IMR-90 (cell line): ENCODE results near the gene LPIN1. TPM values are rescaled to one million over a fixed set of nuclear protein-coding genes. Genes with fewer than 3 reads are reported as not detected.

ENCODE experiments used
- ATAC-seq: fragments of 200-7000 bp; cut with Tn5 transposase; 2 replicates; pipeline ENCODE4 v1.9.1; 2020; ENCODE audit warnings: low read depth, mild to moderate bottlenecking, moderate library complexity
- BruUV-seq: library from RNA; stranded (reverse); fragments of 400-500 nt; replicated peaks from 2 replicates; lab custom pipeline; 2021; lab: Mats Ljungman, UMichigan
- CTCF ChIA-PET: fragments of 300-600 bp; formaldehyde crosslinking; extraction: SDS; loops from one replicate; lab custom pipeline; 2021; ENCODE audit warnings: antibody characterized with exemption; lab: Yijun Ruan, JAX
- POLR2A ChIA-PET: fragments of 300-600 bp; sonication (Branson Sonifier 250); formaldehyde crosslinking; loops from one replicate; lab custom pipeline; 2022; ENCODE audit warnings: antibody characterized with exemption; ENCODE audit not compliant: unreplicated experiment; lab: Charles Lee
- DNase-seq: peaks from one replicate; pipeline ENCODE4 v3.0.0; 2013
- H2AFZ ChIP-seq: replicated peaks from 2 replicates; pipeline ENCODE3; 2013; ENCODE audit warnings: low read length, mild to moderate bottlenecking; ENCODE audit not compliant: poor library complexity
- H2AK5ac ChIP-seq: 2 replicates; pipeline ENCODE4 v1.6.1; 2013; ENCODE audit warnings: low read depth, low read length, inconsistent platforms
- H2AK9ac ChIP-seq: replicated peaks from 2 replicates; pipeline ENCODE3; 2013; ENCODE audit warnings: mild to moderate bottlenecking, low read depth, low read length, moderate library complexity; ENCODE audit not compliant: poor library complexity
- H2BK120ac ChIP-seq: 2 replicates; pipeline ENCODE4 v1.6.1; 2013; ENCODE audit warnings: low read depth, low read length, inconsistent platforms
- H2BK15ac ChIP-seq: 3 replicates; pipeline ENCODE4 v1.6.1; 2013; ENCODE audit warnings: low read depth, low read length, inconsistent platforms
- H2BK20ac ChIP-seq: 2 replicates; pipeline ENCODE4 v1.6.1; 2013; ENCODE audit warnings: low read depth, mild to moderate bottlenecking, inconsistent platforms, low read length, moderate library complexity
- H2BK5ac ChIP-seq: 2 replicates; pipeline ENCODE4 v1.6.1; 2013; ENCODE audit warnings: mild to moderate bottlenecking, low read depth, low read length, inconsistent platforms; ENCODE audit not compliant: poor library complexity, severe bottlenecking
- H3K14ac ChIP-seq: replicated peaks from 2 replicates; pipeline ENCODE4 v1.6.1; 2013; ENCODE audit warnings: low read depth, low read length, inconsistent platforms
- H3K18ac ChIP-seq: 2 replicates; pipeline ENCODE4 v1.6.1; 2013; ENCODE audit warnings: low read depth, low read length, control low read depth
- H3K23ac ChIP-seq: 2 replicates; pipeline ENCODE4 v1.6.1; 2013; ENCODE audit warnings: low read depth, low read length, inconsistent platforms
- H3K27ac ChIP-seq: 2 replicates; pipeline ENCODE4 v1.5.1; 2013; ENCODE audit warnings: mild to moderate bottlenecking, control low read depth, low read length; ENCODE audit not compliant: insufficient read depth
- H3K27me3 ChIP-seq: 2 replicates; pipeline ENCODE4 v1.6.1; 2013; ENCODE audit warnings: low read length; ENCODE audit not compliant: control insufficient read depth, insufficient read depth
- H3K36me3 ChIP-seq: 2 replicates; pipeline ENCODE4 v1.6.1; 2013; ENCODE audit warnings: low read length, mixed read lengths; ENCODE audit not compliant: control insufficient read depth, insufficient read depth
- H3K4ac ChIP-seq: 2 replicates; pipeline ENCODE4 v1.6.1; 2013; ENCODE audit warnings: low read depth, low read length, inconsistent platforms
- H3K4me1 ChIP-seq: 2 replicates; pipeline ENCODE4 v1.6.1; 2013; ENCODE audit warnings: low read length, mixed read lengths; ENCODE audit not compliant: control insufficient read depth, insufficient read depth
- H3K4me2 ChIP-seq: 2 replicates; pipeline ENCODE4 v1.6.1; 2013; ENCODE audit warnings: low read depth, mild to moderate bottlenecking, control low read depth, low read length, moderate library complexity
- H3K4me3 ChIP-seq: 2 replicates; pipeline ENCODE4 v1.5.1; 2013; ENCODE audit warnings: low read depth, mild to moderate bottlenecking, control low read depth, low read length, moderate library complexity; ENCODE audit not compliant: insufficient read depth
- H3K56ac ChIP-seq: 2 replicates; pipeline ENCODE4 v1.6.1; 2013; ENCODE audit warnings: low read length, inconsistent platforms; ENCODE audit not compliant: insufficient read depth; ENCODE audit errors: extremely low read depth
- H3K79me1 ChIP-seq, 2 experiments: 2 replicates each; pipeline ENCODE4 v1.6.1; 2013; ENCODE audit warnings: low read length in 2 of 2, inconsistent platforms in 1 of 2, low read depth in 1 of 2
- H3K9ac ChIP-seq: 2 replicates; pipeline ENCODE4 v1.6.1; 2013; ENCODE audit warnings: low read depth, low read length, control low read depth
- H3K9me1 ChIP-seq: 2 replicates; pipeline ENCODE4 v1.6.1; 2013; ENCODE audit warnings: low read length, inconsistent platforms; ENCODE audit not compliant: insufficient read depth
- H3K9me3 ChIP-seq: 2 replicates; pipeline ENCODE4 v1.6.1; 2013; ENCODE audit warnings: low read length; ENCODE audit not compliant: control insufficient read depth, insufficient read depth
- H4K20me1 ChIP-seq: 2 replicates; pipeline ENCODE4 v1.6.1; 2013; ENCODE audit warnings: low read length, inconsistent platforms; ENCODE audit not compliant: insufficient read depth
- H4K5ac ChIP-seq: 2 replicates; pipeline ENCODE4 v1.6.1; 2013; ENCODE audit warnings: mild to moderate bottlenecking, low read depth, low read length, control low read depth
- H4K8ac ChIP-seq, 2 experiments: 2 replicates each; pipeline ENCODE4 v1.6.1; 2013; ENCODE audit warnings: low read depth in 2 of 2, low read length in 2 of 2, control low read depth in 1 of 2, inconsistent platforms in 1 of 2
- H4K91ac ChIP-seq: 2 replicates; pipeline ENCODE4 v1.6.1; 2013; ENCODE audit warnings: low read depth, low read length, inconsistent platforms; ENCODE audit not compliant: insufficient read depth
- BHLHE40 ChIP-seq: fragments of 150-350 bp; IDR thresholded peaks from 2 replicates; pipeline ENCODE4 v1.6.1; 2016; ENCODE audit warnings: mild to moderate bottlenecking, low read depth, low read length
- MAFK ChIP-seq: IDR thresholded peaks from 2 replicates; pipeline ENCODE4 v1.6.1; 2012; ENCODE audit warnings: low read depth, low read length, improper control_type of control experiment
- POLR2A ChIP-seq: IDR thresholded peaks from 2 replicates; pipeline ENCODE4 v1.6.1; 2012; ENCODE audit warnings: mild to moderate bottlenecking, low read depth, low read length
- RAD21 ChIP-seq: IDR thresholded peaks from 2 replicates; pipeline ENCODE4 v1.6.1; 2012; ENCODE audit warnings: low read length, improper control_type of control experiment
- WGBS, 2 experiments: methylation state at CpG; one replicate each; pipeline versions ENCODE4 v1.1.5 to v1.1.7; 2013; ENCODE audit warnings: missing lambda C conversion rate in 2 of 2; ENCODE audit not compliant: insufficient read length in 1 of 2; ENCODE audit errors: extremely low coverage in 2 of 2; 5-methylcytosine and 5-hydroxymethylcytosine counted together
- dilution Hi-C: fragments of 300-500 bp; cut with HindIII; formaldehyde crosslinking; loops from one replicate; pipeline ENCODE4 v1.14.3; 2018; ENCODE audit warnings: low sequenced_read_pairs; ENCODE audit not compliant: unreplicated experiment
- in situ Hi-C: fragments of 300-500 bp; cut with MboI; formaldehyde crosslinking; loops from 3 replicates; pipeline ENCODE4 v1.14.3; 2019; ENCODE audit warnings: low sequenced_read_pairs, inconsistent platforms, mixed read lengths
- intact Hi-C: fragments of 100-400 bp; cut with micrococcal nuclease; formaldehyde crosslinking; loops from 2 replicates; pipeline ENCODE4 v1.10.0; 2022
- polyA plus RNA-seq, 3 experiments: library from polyadenylated mRNA; depleted of rRNA; stranded (reverse); fragments of >200 nt; gene quantifications; 2 replicates each; pipeline ENCODE4 v1.2.3, GENCODE V29; 2012; ENCODE audit warnings: low replicate concordance in 1 of 3
- total RNA-seq: library from RNA; depleted of rRNA; stranded (reverse); fragments of >200 nt; gene quantifications from 2 replicates; pipeline ENCODE4 v1.2.3, GENCODE V29; 2012

LPIN1 gene
- total and polyA plus RNA-seq, 2 of the 4 experiments (the other 2 are of a cell fraction) = 21.3 to 25.1 TPM

- peak overlapping the region; percentile 68 for H2AK9ac ChIP-seq
- H3K9ac ChIP-seq = no peak overlapping the region
- DNase-seq (no peak), ATAC-seq (no peak)
- no peak overlapping the region for H3K18ac ChIP-seq
- no peak overlapping the region for H3K14ac ChIP-seq
- no peak overlapping the region for H2BK15ac ChIP-seq
- H2BK120ac ChIP-seq = no peak overlapping the region
- no peak overlapping the region for H3K27ac ChIP-seq
- no peak overlapping the region for H4K5ac ChIP-seq
- intact Hi-C loops = loop anchor here (5.0 kb wide), 1 partner anchor 827 kb away; no protein-coding TSS in a partner anchor
- no peak overlapping the region for H2AFZ ChIP-seq
- CTCF ChIA-PET = interaction anchor here (0.8 kb wide), 1 partner anchor 36 kb away, joined by 3 read pairs; no protein-coding TSS in a partner anchor
- no peak for TF ChIP-seq MAFK
- TF ChIP-seq BHLHE40 = no peak
- no peak for TF ChIP-seq RAD21
- TF ChIP-seq POLR2A = no peak
- no TSS peak for BruUV-seq
- H3K56ac ChIP-seq = no peak overlapping the region
- peaks cover 15% of the 10 kb centered on the region for H3K9me1 ChIP-seq
- peaks cover 22 to 56% of the 10 kb centered on the region in 2 experiments for H3K79me1 ChIP-seq
- peaks cover 26% of the 10 kb centered on the region for H4K20me1 ChIP-seq
- H3K4ac ChIP-seq = no peak overlapping the region
- POLR2A ChIA-PET = no interaction called here
- H4K91ac ChIP-seq = no peak overlapping the region
- no peak overlapping the region for H2BK20ac ChIP-seq
- peaks cover 21% of the 10 kb centered on the region for H3K4me1 ChIP-seq
- H3K23ac ChIP-seq = 0 out of 2 replicates have a peak overlapping the region, but pooled peaks have one; percentile 20
- no peak overlapping the region for H3K4me3 ChIP-seq
- in situ Hi-C loops = no loop called here
- no CpG with 5 or more reads among the region's 13 CpGs for WGBS, 2 experiments
- no peak overlapping the region for H4K8ac ChIP-seq
- H2BK5ac ChIP-seq = no peak overlapping the region
- no peaks in the 10 kb centered on the region for H3K36me3 ChIP-seq
- H3K9me3 ChIP-seq = no peaks in the 10 kb centered on the region
- H2AK5ac ChIP-seq = no peak overlapping the region
- H3K27me3 ChIP-seq = no peaks in the 10 kb centered on the region
- dilution Hi-C loops = no loop called here
- H3K4me2 ChIP-seq = no peak overlapping the region
These were observed 2.6 kb downstream of the LPIN1 start for GRCh38 chr2:11748861-11749645.
